Measurements from ENCODE around the gene KCNF1. TPM values are rescaled to one million over a fixed set of nuclear protein-coding genes. Genes with fewer than 3 reads are reported as not detected.

KCNF1 gene
- total and polyA plus RNA-seq, 2 of the 8 experiments (the other 6 are each of a cell fraction or from before 2014, with no cell fraction given): 0.48 to 1.5 TPM

DNA sequence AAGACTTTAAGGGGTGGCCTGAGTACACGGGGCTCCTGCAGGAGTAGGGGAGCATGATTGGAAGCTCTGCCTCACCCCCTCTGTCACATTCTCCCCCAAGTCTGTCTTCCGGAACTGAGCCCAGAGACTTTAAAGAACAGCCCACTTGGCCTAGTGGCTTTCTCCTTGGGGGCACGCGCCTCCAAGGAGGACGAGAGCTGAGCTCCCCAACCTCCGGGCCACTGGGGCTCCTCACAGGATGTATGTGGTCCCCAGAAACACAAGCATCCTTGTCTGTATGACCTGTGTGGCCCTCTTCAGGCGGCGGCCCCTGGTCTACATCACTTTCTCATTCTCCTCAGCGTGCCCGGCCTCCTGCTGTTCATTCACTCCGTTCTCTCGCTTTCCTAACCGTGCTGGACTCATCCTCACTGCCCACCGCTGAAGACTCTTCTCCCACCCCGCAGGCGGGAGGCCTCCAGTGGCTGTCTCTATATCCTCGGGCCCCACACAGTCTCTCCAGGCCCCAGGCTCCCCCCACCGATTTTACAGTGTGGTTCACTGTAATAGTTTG lies 23.7 kb downstream of the KCNF1 start:
- Histone ChIP-seq H3K9me3 (ENCODE audit: insufficient read depth in 2 of 2, low read depth in 1 of 2, low read length in 1 of 2) (peaks cover 10 to 14% of the 10 kb centered on the region in 2 experiments; a peak in 3 of 4 replicates), H3K23ac (ENCODE audit: insufficient read length) (no peak overlapping the region), H4K20me1 (replicated peaks in 1 of 2; ENCODE audit: control insufficient read depth in 1 of 2, insufficient read depth in 2 of 2, low read length in 2 of 2) (no peaks in the 10 kb centered on the region), H3K9ac (replicated peaks in 1 of 4; ENCODE audit: extremely low read depth in 1 of 4, low read depth in 3 of 4, low read length in 3 of 4) (no peak overlapping the region), H3K79me1 (ENCODE audit: low read depth, low read length) (no peaks in the 10 kb centered on the region), H4K5ac (ENCODE audit: insufficient read length, low read depth, low read length) (no peak overlapping the region), H2BK15ac (ENCODE audit: low read length) (0 out of 2 replicates have a peak overlapping the region, but pooled peaks have one; percentile 72), H3K18ac (ENCODE audit: extremely low read depth, low read length) (no peak overlapping the region), H2BK5ac (ENCODE audit: low read depth, low read length) (peak overlapping the region; percentile 78; the same call in 1 of the 2 replicates), H3K79me2 (ENCODE audit: control insufficient read depth in 1 of 2, insufficient read depth in 2 of 2, low read length in 2 of 2) (no peaks in the 10 kb centered on the region), H2AFZ (ENCODE audit: low read length) (no peak overlapping the region), H2AK5ac (ENCODE audit: low read depth, low read length) (no peak overlapping the region), H3K56ac (replicated peaks; ENCODE audit: insufficient read length, low read depth, low read length) (no peak overlapping the region), H4K8ac (ENCODE audit: extremely low read depth, insufficient read depth, low read length) (peak overlapping the region; percentile 7; the same call in 1 of the 2 replicates), H3K4ac (replicated peaks; ENCODE audit: insufficient read length, low read depth, low read length) (no peak overlapping the region), H3K36me3 (ENCODE audit: control insufficient read depth in 2 of 4, insufficient read depth in 4 of 4, low read length in 3 of 4) (no peaks in the 10 kb centered on the region), H2BK120ac (replicated peaks; ENCODE audit: low read depth, low read length) (no peak overlapping the region), H3K4me3 (ENCODE audit: extremely low read depth in 1 of 4, insufficient read depth in 2 of 4, low read depth in 3 of 4, low read length in 4 of 4) (no peak overlapping the region), H3K4me2 (ENCODE audit: insufficient read depth in 1 of 2, low read depth in 2 of 2, low read length in 2 of 2) (no peak overlapping the region), H2BK12ac (ENCODE audit: low read depth, low read length) (0 out of 2 replicates have a peak overlapping the region, but pooled peaks have one; percentile 52), H3K27me3 (replicated peaks in 1 of 4; ENCODE audit: control insufficient read depth in 3 of 4, extremely low read depth in 1 of 4, insufficient read depth in 3 of 4, low read length in 3 of 4) (no peaks in the 10 kb centered on the region), H3K14ac (ENCODE audit: insufficient read length) (no peak overlapping the region), H3K4me1 (replicated peaks in 1 of 4; ENCODE audit: control insufficient read depth in 3 of 4, insufficient read depth in 4 of 4, low read length in 3 of 4) (peaks cover 4 to 14% (median 12%) of the 10 kb centered on the region in 4 experiments), H3K27ac (ENCODE audit: low read depth, low read length) (no peak overlapping the region), H4K91ac (replicated peaks; ENCODE audit: insufficient read length, low read length) (peak overlapping the region; percentile 50), H3K23me2 (ENCODE audit: low read depth, low read length) (no peaks in the 10 kb centered on the region), H2BK20ac (ENCODE audit: low read length) (no peak overlapping the region; the same call in 1 of the 2 replicates)
- FAIRE-seq (no peak), DNase-seq (ENCODE audit: low read depth in 1 of 2, low spot score in 2 of 2) (no peak)
- ChIA-PET POLR2A (ENCODE audit: partially characterized antibody) (interaction anchor here (0.6 kb wide), 1 partner anchor 105 kb away, joined by 3 read pairs; no protein-coding TSS in a partner anchor), CTCF (ENCODE audit: partially characterized antibody) (interaction anchor here (0.7 to 11.9 kb wide), 8 partner anchors 10 to 188 kb away, joined by 3 to 125 read pairs (median 4); partner anchors contain the start of gene KCNF1)
- TF ChIP-seq CEBPB (IDR thresholded peaks at IDR 0.05; ENCODE audit: low read depth, low read length): no peak
- 92% methylated on average over 16 of the region's 18 CpGs; no CpG with 5 or more reads in 1 of the 2 experiments for WGBS, 2 experiments (ENCODE audit: extremely low coverage in 1 of 2, insufficient coverage in 1 of 2, insufficient read length in 1 of 2, insufficient replicate concordance in 2 of 2, low coverage in 1 of 2, low lambda C conversion rate in 2 of 2, missing lambda C conversion rate in 1 of 2)
